Measurements from ENCODE around the gene IL20. TPM values are rescaled to one million over a fixed set of nuclear protein-coding genes. Genes with fewer than 3 reads are reported as not detected.

IL20 gene
- total RNA-seq, 2 experiments from 2014 or later = not detected

DNA sequence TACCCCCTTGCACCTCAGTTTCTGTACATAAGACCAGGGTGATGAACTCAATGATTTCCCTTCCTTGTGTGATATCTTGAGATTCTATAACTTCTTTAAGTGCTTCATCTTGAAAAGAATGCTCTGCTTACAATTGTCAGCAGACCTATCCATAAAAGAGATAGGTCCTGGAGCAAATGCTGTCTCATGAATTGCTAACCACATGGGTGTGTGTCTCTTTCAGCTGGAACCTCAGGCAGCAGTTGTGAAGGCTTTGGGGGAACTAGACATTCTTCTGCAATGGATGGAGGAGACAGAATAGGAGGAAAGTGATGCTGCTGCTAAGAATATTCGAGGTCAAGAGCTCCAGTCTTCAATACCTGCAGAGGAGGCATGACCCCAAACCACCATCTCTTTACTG is 2.8 kb downstream of the IL20 start:
- Histone ChIP-seq H4K20me1 (ENCODE audit: insufficient read depth, low read length) (no peaks in the 10 kb centered on the region), H3K36me3 (ENCODE audit: insufficient read depth, low read length) (no peaks in the 10 kb centered on the region), H3K9me2 (ENCODE audit: insufficient read depth, low read length) (no peaks in the 10 kb centered on the region), H3K79me2 (ENCODE audit: insufficient read depth, low read depth, low read length) (no peaks in the 10 kb centered on the region), H3K9me3 (ENCODE audit: low read length) (no peaks in the 10 kb centered on the region), H3K4me1 (ENCODE audit: insufficient read depth, low read length, poor library complexity, severe bottlenecking) (no peaks in the 10 kb centered on the region), H3K4me3 (ENCODE audit: low read depth, low read length, poor library complexity, severe bottlenecking) (no peak overlapping the region), H3K27ac (ENCODE audit: low read depth, low read length, poor library complexity, severe bottlenecking) (no peak overlapping the region), H3K4me2 (ENCODE audit: low read length) (no peak overlapping the region), H2AFZ (ENCODE audit: low read length) (no peak overlapping the region)
- ChIA-PET POLR2A (no interaction called here), CTCF (ENCODE audit: unreplicated experiment) (no interaction called here)
- no peak for TF ChIP-seq EZH2phosphoT487 (IDR thresholded peaks at IDR 0.05; ENCODE audit: borderline replicate concordance, low read depth, low read length)
- TF ChIP-seq, protein P1, sequence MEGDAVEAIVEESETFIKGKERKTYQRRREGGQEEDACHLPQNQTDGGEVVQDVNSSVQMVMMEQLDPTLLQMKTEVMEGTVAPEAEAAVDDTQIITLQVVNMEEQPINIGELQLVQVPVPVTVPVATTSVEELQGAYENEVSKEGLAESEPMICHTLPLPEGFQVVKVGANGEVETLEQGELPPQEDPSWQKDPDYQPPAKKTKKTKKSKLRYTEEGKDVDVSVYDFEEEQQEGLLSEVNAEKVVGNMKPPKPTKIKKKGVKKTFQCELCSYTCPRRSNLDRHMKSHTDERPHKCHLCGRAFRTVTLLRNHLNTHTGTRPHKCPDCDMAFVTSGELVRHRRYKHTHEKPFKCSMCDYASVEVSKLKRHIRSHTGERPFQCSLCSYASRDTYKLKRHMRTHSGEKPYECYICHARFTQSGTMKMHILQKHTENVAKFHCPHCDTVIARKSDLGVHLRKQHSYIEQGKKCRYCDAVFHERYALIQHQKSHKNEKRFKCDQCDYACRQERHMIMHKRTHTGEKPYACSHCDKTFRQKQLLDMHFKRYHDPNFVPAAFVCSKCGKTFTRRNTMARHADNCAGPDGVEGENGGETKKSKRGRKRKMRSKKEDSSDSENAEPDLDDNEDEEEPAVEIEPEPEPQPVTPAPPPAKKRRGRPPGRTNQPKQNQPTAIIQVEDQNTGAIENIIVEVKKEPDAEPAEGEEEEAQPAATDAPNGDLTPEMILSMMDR (conservative IDR thresholded peaks at IDR 0.05; ENCODE audit: low read length) = no peak
- DNase-seq (ENCODE audit: low spot score) = no peak
- intact Hi-C loops (cut with micrococcal nuclease; ENCODE audit: unreplicated experiment) = loop anchor here (5.0 kb wide), 2 partner anchors 44 to 114 kb away; no protein-coding TSS in a partner anchor
- no TSS peak for BruUV-seq (replicated peaks)

DNA sequence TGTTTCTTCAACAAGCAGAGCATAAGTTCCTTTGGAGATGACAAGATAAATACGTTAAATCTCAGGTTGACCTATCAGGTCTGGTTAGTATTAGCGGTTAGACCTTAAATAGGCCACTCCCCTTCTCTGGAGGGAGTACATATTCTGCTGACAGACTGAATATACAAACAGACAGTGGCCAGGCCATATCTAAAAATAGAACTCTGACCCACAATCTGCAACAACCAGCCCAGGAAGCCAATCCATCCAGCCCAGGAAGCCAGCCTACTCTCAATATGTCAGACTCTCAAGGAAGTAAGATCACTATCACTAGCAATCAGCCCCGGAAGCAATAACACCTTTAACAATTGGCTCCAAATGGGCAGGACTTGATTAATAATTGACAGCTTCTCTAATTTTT is 6.7 kb downstream of the IL20 start:
- intact Hi-C loops (cut with micrococcal nuclease; ENCODE audit: unreplicated experiment) = no loop called here
- Histone ChIP-seq H3K9me3 (ENCODE audit: low read length) (0 out of 2 replicates have a peak, but pooled peaks cover 1% of the 10 kb centered on the region), H3K27ac (ENCODE audit: low read depth, low read length, poor library complexity, severe bottlenecking) (no peak overlapping the region), H3K79me2 (ENCODE audit: insufficient read depth, low read depth, low read length) (no peaks in the 10 kb centered on the region), H3K4me2 (ENCODE audit: low read length) (no peak overlapping the region), H3K4me3 (ENCODE audit: low read depth, low read length, poor library complexity, severe bottlenecking) (no peak overlapping the region), H3K9me2 (ENCODE audit: insufficient read depth, low read length) (no peaks in the 10 kb centered on the region), H3K4me1 (ENCODE audit: insufficient read depth, low read length, poor library complexity, severe bottlenecking) (no peaks in the 10 kb centered on the region), H3K36me3 (ENCODE audit: insufficient read depth, low read length) (no peaks in the 10 kb centered on the region), H4K20me1 (ENCODE audit: insufficient read depth, low read length) (no peaks in the 10 kb centered on the region), H2AFZ (ENCODE audit: low read length) (no peak overlapping the region)
- TF ChIP-seq, protein P1 (conservative IDR thresholded peaks at IDR 0.05; ENCODE audit: low read length) = no peak
- no peak for TF ChIP-seq EZH2phosphoT487 (IDR thresholded peaks at IDR 0.05; ENCODE audit: borderline replicate concordance, low read depth, low read length)
- BruUV-seq (replicated peaks) = no TSS peak
- ChIA-PET CTCF (ENCODE audit: unreplicated experiment) (no interaction called here), POLR2A (no interaction called here)
- DNase-seq (ENCODE audit: low spot score) = no peak

DNA sequence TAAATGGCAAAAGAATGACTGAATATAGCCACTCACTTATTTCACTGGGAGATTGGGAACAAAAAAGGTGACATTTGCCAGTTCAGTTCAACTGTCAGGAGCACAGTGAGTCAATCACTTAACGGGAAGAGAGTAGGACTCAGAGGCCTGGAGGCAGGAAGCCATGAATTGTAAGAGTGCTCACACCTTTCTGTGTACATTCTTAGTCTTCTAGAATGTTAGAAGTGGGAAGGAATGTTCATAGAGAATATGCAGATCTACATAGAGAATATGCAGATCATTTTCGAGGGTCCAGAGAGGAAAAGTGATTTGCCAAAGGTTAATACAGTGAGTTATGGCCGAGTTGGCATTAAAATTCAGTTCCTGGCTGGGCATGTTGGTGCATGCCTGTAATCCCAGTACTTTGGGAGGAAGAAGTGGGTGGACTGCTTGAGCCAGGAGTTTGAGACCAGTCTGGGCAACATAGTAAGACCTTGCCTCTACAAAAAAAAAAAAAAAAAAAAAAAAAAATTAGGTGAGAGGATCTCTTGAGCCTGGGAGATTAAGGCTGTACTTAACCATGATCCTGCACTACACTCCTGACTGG is 8.3 kb downstream of the IL20 start:
- H3K27ac ChIP-seq (ENCODE audit: low read depth, low read length, poor library complexity, severe bottlenecking) = no peak overlapping the region
- H3K4me3 ChIP-seq (ENCODE audit: low read depth, low read length, poor library complexity, severe bottlenecking) = no peak overlapping the region
- no peak for DNase-seq (ENCODE audit: low spot score)
- H3K79me2 ChIP-seq (ENCODE audit: insufficient read depth, low read depth, low read length) = no peaks in the 10 kb centered on the region
- POLR2A ChIA-PET = no interaction called here
- H3K9me2 ChIP-seq (ENCODE audit: insufficient read depth, low read length) = no peaks in the 10 kb centered on the region
- H2AFZ ChIP-seq (ENCODE audit: low read length) = no peak overlapping the region
- H3K4me2 ChIP-seq (ENCODE audit: low read length) = no peak overlapping the region
- BruUV-seq (replicated peaks) = no TSS peak
- CTCF ChIA-PET (ENCODE audit: unreplicated experiment) = no interaction called here
- no peaks in the 10 kb centered on the region for H3K4me1 ChIP-seq (ENCODE audit: insufficient read depth, low read length, poor library complexity, severe bottlenecking)
- H4K20me1 ChIP-seq (ENCODE audit: insufficient read depth, low read length) = no peaks in the 10 kb centered on the region
- H3K9me3 ChIP-seq (ENCODE audit: low read length) = peaks cover 17% of the 10 kb centered on the region
- intact Hi-C loops (cut with micrococcal nuclease; ENCODE audit: unreplicated experiment) = no loop called here
- TF ChIP-seq, protein P1 (conservative IDR thresholded peaks at IDR 0.05; ENCODE audit: low read length) = no peak
- TF ChIP-seq EZH2phosphoT487 (IDR thresholded peaks at IDR 0.05; ENCODE audit: borderline replicate concordance, low read depth, low read length) = no peak
- H3K36me3 ChIP-seq (ENCODE audit: insufficient read depth, low read length) = no peaks in the 10 kb centered on the region

All from OCI-LY7 (cell line).